Hematopoietic multipotent progenitor cell treated with erythropoietin and hydrocortisone succinate and interleukin-3 and kit ligand, for 17 days (in vitro differentiated cells): ENCODE results near the gene COMTD1.

Experiments used
- DNase-seq: peaks from one replicate; pipeline ENCODE4 v3.0.0-alpha.2; 2015; ENCODE audit warnings: low spot score

The COMTD1 gene

DNA sequence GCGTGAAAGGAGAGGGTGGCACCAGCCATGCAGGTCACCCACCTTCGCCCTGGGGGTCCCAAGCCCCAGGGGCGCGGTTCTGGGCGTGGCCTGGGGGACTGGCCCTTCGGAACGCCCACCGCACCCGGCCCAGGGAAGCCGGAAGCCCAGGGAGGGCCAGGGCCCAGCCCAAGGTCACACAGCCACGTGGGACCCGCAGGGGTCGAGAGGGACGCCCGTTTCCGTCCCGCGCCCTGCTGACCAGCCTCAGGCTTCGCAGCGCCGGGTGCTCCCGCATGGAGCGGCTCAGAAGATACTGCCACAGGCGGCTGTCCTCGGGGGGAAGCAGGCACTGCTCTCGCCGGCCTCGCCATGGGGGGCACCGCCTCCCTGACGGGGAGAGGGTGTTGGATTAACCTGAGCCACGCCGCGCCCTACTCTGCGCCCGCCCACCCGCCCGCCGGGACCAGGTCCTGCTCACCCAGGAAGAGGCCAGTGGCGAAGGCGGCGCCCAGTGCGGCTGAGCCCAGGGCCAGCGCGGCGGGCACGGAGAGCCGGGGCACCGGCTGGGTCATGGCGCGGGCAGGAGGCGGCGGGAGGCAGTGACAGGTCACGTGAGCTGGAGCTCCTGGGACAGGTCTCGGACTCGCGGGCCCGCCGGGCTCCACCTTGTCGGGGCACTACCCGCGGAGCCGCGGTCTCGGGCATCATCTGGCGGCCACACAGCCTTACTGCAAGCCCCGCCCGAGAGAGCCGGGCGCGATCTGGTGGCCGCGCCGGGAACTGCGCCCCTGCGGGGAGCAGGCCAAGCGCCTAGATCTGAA is at the start of gene COMTD1:
Gene COMTD1 (minus strand): TSS at position 583 of the 803 bp plus-strand sequence. CDS start 29 bp downstream, at position 554.
- DNase-seq: peak; percentile 93

DNA sequence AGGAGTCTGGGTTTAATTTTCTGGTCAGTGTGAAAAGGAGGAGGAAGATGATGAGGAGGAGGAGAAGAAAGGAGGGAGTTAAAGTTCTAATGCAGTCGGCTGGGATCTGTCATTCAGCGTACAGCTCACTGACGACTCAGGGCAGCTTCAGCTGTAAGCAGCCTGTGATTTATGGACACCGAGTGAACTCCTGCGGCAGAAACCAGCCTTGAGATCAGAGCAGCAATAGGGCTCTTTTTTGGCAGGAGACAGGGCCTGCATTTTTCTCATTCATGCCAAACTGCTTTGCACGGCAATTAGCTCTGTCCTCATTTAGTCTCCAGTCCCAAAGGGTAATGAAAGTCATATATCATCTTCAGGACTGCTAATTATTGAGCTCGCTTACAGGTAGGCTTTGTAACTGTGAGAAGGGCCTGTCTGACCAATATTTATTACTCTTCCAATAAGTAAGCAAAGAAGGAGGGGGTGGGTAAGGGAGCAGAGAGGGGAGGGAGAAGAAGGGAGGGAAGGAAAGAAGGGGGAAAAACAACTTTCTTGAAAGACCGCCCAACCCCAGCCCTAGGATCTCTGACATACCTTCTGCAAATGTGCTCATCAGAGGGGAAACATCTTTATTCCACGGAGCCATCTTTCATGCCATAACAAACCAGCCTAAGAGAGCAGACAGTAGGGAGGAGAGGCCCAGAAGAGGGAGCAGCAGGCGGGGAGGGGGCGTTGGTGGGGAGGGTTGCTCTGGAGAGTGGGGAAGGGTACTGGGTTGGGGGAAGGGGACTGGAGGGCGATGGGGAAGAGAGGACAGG is 48.1 kb upstream of the COMTD1 start:
- no peak for DNase-seq

DNA sequence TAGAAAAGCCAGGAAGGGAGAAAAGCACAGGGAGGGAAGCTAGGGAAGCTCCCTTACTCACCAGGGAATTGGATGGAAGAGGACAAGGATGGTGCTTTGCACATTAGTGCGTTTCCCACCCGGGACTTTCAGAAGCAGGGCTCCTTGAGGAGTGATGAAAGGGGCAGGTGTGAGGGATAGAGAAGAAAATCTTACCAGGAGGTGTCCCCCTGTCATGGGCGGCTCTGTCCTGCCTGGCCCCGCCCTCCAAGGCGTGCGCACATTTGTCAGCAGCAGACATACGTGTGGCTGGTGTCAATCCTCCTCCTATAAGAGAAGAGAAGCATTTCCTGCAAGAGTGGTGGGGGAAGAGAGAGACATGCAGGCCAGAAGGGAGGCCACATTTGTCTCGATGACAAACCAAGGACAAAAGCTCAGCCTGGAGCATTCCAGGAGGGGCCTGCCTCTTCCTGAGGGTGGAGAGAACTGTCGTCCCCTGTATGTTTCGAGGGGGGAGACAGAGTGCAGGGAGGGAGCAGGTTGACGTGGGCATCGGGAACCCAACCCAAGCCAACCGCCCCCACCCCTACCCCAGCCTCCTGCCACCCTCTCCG is 47.4 kb upstream of the COMTD1 start:
- no peak for DNase-seq

DNA sequence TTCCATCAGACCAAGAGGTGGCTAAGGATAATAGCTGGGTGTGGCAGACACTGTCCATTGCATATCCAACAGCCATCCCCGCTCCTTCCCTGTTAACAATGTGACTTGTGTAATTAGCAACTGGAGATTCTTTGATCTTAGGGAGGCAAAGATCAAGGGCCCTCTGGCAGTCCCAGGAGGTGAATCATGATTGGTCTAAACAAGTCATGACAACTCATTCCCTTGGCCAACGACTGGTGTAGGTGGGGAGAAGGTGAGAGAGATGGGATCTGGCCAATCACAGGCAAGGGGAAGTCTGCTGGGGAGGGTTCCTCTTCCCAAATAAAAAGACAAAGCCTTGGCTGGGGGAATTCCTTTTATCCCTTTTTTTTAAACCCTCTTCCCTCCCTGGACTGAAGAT is 46.2 kb upstream of the COMTD1 start:
- DNase-seq: no peak

DNA sequence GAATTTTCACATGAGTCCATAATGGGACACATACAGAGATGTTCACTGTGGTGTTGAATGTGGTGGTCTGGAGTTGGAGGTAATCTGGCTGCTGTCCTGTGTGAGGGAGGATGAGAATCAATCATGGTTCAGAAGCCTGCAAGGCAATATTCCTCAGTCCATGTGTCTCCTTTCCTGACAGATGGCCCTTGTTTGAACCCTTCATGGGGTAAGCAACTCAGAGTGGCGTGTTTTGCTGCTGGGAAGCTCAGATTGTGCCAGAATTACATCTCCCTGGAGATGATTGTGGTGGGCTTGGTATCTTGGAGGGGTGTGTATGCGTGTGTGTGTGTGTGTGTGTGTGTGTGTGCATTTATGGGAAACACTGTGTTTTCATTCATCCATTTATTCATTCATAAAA is 44.5 kb upstream of the COMTD1 start:
- no peak for DNase-seq

DNA sequence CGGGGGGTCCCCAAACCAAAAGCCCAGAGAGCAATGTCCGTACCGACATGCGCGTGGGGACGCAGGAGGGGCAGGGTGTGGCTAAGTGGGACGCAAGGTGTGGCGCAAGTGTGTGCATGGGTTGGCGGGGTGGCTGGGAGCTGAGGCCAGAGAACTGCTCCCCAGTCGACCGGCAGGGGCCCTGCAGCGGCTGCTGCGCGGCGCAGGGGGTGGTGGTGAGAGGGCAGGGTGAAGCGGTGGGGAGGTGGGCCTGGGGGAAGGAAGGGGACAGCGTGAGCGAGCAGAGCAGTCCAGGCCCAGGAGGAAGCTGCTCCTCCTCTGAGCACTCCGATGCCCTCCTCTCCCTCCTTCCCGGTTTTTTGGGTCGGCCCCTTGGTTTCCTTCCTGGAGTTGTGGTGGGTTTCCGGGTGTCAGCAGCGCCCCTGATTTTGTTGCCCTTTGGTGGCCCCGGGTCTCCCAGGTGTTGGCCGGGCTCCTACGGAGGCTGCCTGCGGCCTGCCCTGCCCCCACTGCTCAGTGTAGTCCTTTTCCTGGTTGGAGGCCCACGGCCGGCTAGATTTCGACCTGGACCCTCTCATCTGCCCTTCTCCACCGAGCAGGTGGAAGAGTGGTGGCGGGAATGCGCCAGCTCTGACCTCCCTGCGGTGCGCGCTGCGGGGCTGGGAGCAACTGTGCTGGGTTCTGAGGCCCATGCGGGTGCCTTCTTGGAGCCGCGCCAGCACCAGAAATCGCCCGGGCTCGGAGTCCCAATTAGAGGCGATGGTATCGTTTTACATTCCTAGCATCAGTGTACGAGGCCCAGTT is 40.5 kb upstream of the COMTD1 start:
- no peak for DNase-seq

DNA sequence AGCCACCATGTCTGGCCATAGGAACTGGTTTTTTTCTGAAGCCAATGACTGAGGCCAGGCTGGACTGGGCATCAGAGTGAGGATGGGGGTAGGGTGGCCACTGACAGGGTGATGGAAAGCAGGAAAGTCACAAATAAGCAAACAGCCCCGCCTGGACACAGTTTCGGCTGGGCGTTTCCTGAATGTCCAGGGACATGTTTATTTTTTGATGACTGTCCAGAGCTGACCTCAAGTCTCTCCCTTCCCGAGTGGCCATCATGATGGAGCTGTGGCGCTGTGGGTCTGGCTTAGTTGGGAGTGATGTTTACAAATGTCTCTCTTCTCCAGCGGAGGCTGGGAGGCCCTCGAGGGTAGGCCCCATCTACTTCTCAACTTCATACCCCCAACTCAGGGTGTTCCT is 37.1 kb upstream of the COMTD1 start:
- no peak for DNase-seq

DNA sequence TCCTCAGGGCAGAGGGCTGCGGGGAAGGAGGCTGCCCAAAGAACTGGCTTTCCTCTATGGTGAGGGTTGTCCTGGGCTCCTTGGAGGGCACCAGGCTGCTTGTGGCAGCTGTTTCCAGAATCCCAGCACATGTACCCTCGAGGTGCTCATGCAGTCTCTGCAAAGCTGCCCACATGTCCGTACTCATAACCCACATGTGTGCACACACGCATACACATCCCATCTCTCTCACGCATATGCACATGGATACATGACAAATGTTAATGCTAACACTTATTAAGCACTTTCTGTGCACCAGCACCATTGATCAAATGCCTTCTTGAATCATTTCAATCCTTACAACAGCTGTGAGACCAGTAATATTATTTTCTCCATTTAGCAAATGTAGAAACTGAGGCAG is 36.3 kb upstream of the COMTD1 start:
- DNase-seq: no peak

DNA sequence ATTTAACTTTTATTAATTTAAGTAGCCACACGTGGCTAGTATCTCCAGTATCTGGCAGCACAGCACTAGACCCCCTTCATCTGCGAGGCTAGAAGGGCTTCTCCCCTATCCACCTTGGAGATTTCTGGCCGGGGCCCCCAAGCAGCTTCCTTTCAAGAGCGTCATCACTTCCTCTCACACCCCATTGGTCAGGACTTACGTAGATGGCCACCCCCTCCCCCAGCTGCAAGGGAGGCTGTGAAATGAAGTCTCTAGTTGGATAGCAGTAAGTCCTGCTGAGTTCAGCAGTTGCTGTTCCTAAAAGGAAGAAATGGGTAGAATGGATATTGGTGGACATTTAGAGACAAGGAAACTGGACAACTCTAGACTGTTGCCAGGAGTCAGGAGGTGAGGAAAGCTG is 33.8 kb upstream of the COMTD1 start:
- DNase-seq: no peak

DNA sequence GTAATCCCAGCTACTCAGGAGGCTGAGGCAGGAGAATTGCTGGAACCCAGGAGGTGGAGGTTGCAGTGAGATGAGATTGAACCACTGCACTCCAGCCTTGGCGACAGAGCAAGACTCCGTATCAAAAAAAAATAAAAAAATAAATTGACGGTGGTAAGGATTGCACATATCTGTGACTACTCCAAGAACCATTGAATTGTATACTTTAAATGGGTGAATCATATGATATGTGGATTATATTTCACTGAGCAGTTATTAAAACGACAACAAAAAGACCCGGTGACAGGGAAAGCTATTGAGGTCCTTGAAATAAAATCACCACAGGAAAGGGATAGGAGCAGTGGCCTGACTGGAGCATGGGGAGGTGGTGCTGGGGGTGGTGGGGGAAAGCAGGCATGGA is 31.2 kb upstream of the COMTD1 start:
- no peak for DNase-seq

DNA sequence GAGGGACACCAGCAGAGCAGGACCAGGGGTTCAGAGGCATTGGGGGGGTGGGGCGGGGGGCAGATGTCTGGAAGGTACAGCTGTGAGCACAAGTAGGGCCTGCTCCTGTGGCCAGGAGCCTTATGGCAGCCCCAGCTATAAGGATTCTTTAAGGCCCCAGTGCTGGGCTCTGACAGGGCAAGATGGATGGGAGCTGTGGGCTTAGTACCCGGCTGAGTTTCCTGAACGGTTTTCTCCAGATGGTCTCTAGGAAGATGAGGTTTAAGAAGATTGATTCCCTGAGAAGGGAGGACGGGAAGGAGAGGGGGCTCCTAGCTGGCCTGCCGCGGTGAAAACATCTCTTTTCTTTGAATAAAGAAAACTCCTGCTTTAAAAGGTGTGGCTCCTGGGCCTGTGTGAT is 30.1 kb upstream of the COMTD1 start:
- no peak for DNase-seq

DNA sequence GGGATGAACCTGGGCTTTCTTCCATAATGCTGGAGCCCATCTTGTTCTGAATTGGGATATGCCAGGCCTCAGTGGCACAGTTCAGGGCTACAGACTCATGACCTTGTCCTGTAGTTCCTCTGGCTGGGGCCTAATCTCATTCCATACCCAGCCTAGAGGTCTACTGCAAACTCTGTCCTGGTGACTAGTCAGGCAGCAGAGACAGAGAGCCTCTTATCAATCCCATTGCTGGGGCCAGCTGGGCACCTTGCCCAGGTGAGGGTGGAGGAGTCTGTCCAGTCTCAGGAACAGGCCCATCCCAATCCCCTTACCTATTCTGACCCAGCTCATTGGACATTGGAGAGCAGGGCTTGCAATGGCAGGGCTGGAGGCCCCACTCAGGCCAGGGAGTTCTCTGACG is 28.0 kb upstream of the COMTD1 start:
- no peak for DNase-seq

DNA sequence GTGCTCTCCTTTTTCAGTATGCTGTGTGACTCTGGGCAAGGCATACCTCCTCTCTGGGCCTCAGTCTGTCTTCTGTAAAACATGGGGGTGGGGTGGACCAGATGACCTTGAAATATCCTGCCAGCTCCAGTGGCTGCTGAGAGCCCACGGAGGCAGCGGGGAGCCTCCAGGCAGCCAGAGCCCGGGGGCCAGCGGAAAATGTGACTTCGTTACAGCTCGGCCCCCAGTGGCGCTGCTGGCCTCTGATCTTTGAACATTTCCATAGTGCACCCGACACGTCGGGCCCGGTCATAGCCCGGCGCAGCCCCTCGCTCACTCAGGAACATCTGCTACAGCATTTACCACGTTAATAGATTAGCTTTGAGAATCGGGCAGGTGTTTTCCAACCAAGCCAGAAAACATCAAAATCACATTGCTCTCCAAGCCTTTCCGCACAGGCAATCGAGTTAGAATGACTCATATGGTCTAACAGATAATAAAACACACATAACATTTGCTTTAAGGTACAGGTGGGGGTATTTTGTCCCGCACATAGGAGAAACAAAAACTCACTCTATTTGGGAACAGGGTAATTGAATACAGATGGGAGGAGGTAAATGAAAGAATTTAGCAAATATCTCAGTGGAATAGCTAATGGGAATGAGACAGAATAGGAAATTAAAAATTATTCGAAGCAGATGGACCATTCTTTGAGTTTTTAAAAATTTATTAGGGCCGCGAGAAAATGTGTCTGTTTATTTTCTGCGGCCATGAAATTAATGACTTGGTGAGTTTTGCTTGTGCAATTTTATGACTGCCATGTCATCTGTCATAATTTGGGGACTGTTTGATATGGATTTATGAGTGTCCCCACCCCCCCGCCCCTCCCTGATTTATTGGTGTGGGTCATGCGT is 26.3 kb upstream of the COMTD1 start:
- no peak for DNase-seq

DNA sequence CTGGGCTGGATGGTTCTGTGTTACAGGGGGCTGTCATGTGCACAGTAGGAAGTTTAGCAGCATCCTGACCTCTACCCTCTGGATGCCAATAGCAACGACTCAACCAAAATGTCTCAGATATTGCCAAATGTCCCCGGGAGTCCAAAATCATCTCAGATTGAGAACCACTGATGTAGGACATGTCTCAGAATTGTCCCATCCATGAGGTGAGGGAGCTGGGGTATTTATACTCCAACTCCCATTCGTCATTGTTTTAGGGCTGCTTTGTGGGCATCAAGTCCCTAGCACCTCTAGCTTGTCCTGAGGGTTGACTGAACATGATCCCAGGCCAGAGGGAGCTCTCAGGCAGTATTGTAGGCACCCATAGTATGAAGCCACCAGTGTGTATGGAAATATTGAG is 25.2 kb upstream of the COMTD1 start:
- DNase-seq: no peak

DNA sequence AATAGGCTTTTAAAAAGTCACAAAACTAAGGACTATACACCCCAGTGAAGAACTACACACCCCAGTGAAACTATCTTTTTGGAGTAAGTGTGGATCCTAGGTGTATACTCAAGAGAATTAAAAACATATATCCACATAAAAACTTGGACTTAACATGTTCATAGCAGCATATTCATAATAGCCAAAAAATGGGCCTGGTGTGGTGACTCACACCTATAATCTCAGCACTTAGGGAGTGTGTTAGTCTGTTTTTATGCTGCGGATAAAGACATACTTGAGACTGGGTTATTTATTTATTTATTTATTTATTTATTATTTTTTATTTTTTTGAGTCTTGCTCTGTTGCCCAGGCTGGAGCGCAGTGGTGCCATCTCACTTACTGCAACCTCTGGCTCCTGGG is 19.0 kb upstream of the COMTD1 start:
- DNase-seq: no peak

DNA sequence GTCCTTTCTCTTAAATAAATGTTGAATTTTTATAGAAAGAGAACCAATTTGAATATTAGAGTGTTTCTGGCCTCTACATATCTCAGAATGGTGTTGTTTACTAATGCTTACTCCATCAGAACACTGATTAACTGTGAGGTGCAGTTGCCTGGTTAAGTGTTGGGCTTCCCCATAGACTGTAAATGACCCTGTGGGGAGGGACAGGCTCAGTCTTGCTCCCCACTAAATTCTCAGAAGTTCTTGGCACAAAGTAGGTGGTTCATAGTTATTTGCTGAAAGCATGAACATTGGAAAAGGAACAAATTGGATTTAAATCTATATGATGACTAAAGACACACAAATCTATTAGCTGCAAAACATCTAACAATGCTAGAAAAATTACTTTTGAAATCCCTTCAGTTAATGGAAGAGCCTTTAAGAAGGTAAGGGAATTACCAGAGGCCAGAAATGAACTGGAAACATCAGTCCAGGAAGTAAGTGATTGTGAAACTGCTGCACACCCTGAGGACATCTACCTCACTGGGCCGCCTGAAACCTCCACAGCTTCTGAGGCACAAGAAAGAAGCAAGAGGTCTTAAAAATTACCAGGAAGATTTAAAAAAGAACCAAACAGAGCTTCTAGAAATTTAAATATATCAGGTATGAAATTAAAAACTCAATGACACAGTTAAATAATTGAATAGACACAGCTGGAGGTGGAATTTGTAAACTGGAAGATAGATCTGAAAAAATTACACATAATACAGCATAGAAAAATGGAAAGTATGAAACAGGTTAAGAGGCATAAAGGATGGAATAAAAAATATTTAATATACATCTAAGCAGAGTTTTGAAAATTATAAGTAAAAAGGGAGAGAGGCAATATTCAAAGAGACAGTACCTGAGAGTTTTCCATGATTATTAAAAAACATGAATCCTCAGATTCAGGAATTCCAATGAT is 17.8 kb upstream of the COMTD1 start:
- no peak for DNase-seq

DNA sequence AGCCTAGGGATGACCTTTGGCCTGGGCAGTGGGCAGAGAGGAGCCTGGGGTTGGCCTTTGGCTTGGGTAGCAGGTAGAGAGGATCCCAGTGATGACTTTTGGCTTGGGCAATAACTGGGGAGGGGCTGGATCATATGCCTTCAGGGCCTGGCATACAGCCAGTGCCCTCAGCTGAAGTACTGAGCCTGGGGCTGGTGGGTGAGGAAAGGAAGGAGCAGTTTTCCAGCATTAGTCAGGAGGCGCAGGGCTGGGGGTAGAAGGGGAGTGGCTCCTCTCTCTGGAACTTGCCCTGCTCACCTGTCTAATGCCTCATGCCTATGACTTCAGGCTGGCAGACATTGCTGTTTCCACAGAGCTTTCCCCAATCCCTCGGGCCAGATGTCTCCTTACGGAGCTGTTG is 15.2 kb upstream of the COMTD1 start:
- DNase-seq: no peak

DNA sequence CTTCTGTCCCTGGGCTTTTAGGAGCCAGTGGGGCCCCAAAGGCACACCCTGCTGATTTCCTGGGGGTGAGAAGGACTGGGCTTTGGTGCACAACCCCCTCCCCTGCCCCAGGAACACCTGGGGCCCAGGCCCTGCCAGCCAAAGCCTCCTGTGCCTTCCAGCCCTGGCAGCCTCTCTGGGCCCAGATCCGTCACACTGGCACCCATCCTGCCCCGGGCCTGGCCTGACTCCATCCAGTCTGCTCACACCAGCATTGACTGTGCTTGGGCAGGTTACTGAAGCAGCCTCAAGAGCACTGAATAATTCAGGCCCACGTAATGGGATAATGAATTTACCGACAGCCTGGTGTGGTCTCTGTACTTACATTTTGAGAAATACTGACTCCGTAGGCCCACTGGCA is 12.0 kb upstream of the COMTD1 start:
- DNase-seq: no peak

DNA sequence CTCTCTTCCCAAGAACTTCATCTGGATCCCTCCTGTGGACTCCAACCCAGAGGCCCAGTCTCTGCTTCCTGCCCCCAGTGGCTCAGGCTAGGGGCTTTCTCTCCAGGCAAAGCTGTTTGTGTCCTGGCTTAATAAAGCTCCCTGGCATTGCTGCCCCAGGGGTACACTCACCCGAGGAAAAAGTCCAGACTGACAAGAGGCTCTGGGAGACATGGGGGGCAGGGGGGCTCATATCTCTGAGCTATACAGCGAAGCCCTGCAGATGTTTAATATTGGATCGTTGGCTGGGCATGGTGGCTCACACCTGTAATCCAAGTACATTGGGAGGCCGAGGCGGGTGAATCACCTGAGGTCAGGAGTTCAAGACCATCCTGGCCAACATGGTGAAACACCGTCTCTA is 10.7 kb upstream of the COMTD1 start:
- DNase-seq: no peak
